ENCODE data around the gene CTNNBL1. TPM values are rescaled to one million over a fixed set of nuclear protein-coding genes. Genes with fewer than 3 reads are reported as not detected.

CTNNBL1 gene
- total RNA-seq, 1 experiment from 2014 or later = 49.9 TPM

- Histone ChIP-seq H3K4me1 (ENCODE audit: insufficient read depth, low read length) (peaks cover 17% of the 10 kb centered on the region), H3K79me2 (ENCODE audit: low read length) (peaks cover 30% of the 10 kb centered on the region), H3K4me3 (ENCODE audit: low read length) (no peak overlapping the region), H4K20me1 (ENCODE audit: low read length) (no peaks in the 10 kb centered on the region), H3K4me2 (ENCODE audit: low read length) (no peak overlapping the region), H3K9me3 (ENCODE audit: low read length) (no peaks in the 10 kb centered on the region), H3K36me3 (ENCODE audit: low read depth, low read length) (no peaks in the 10 kb centered on the region), H3F3A (ENCODE audit: low read length, unreplicated experiment) (no peaks in the 10 kb centered on the region), H3K27ac (ENCODE audit: low read length) (no peak overlapping the region), H3K9me2 (replicated peaks; ENCODE audit: low read length) (no peaks in the 10 kb centered on the region), H3K9ac (ENCODE audit: low read length) (no peak overlapping the region), H3K27me3 (ENCODE audit: low read length) (no peaks in the 10 kb centered on the region), H2AFZ (ENCODE audit: low read length) (no peak overlapping the region)
- ChIA-PET POLR2A (ENCODE audit: unreplicated experiment) (no interaction called here), CTCF (no interaction called here)
- intact Hi-C loops (cut with micrococcal nuclease) = loop anchor here (1.0 kb wide), 1 partner anchor 76 kb away; no protein-coding TSS in a partner anchor
- TF ChIP-seq EZH2 (IDR thresholded peaks at IDR 0.05; ENCODE audit: low read length, unreplicated experiment) = no peak
- TF ChIP-seq CTCF (conservative IDR thresholded peaks at IDR 0.05; ENCODE audit: low read depth, low read length) = no peak
- TF ChIP-seq EZH2phosphoT487 (IDR thresholded peaks at IDR 0.05; ENCODE audit: borderline replicate concordance, low read length) = no peak
- BruUV-seq (replicated peaks) = no TSS peak
- DNase-seq = no peak
- ATAC-seq = no peak
Observed at GRCh38 chr20:37692459-37693166, 1.2 kb upstream of the CTNNBL1 start.

- Histone ChIP-seq H3K27me3 (ENCODE audit: low read length) (no peaks in the 10 kb centered on the region), H3K9me3 (ENCODE audit: low read length) (no peaks in the 10 kb centered on the region), H3K79me2 (ENCODE audit: low read length) (peaks cover 36% of the 10 kb centered on the region), H2AFZ (ENCODE audit: low read length) (peak overlapping the region; percentile 75), H3K9me2 (replicated peaks; ENCODE audit: low read length) (no peaks in the 10 kb centered on the region), H3K36me3 (ENCODE audit: low read depth, low read length) (no peaks in the 10 kb centered on the region), H3K4me2 (ENCODE audit: low read length) (peak overlapping the region; percentile 80), H3K9ac (ENCODE audit: low read length) (peak overlapping the region; percentile 26; the same call in 1 of the 2 replicates), H3K4me1 (ENCODE audit: insufficient read depth, low read length) (peaks cover 10% of the 10 kb centered on the region), H3K4me3 (ENCODE audit: low read length) (peak overlapping the region; percentile 94), H3F3A (ENCODE audit: low read length, unreplicated experiment) (no peaks in the 10 kb centered on the region), H4K20me1 (ENCODE audit: low read length) (no peaks in the 10 kb centered on the region), H3K27ac (ENCODE audit: low read length) (no peak overlapping the region)
- POLR2A ChIA-PET (ENCODE audit: unreplicated experiment) = no interaction called here
- DNase-seq = no peak
- CTCF ChIA-PET = no interaction called here
- intact Hi-C loops (cut with micrococcal nuclease) = loop anchor here (1.0 kb wide), 1 partner anchor 77 kb away; no protein-coding TSS in a partner anchor
- no peak for ATAC-seq
- TF ChIP-seq CTCF (conservative IDR thresholded peaks at IDR 0.05; ENCODE audit: low read depth, low read length) (no peak), EZH2 (IDR thresholded peaks at IDR 0.05; ENCODE audit: low read length, unreplicated experiment) (no peak), EZH2phosphoT487 (IDR thresholded peaks at IDR 0.05; ENCODE audit: borderline replicate concordance, low read length) (no peak)
- BruUV-seq (replicated peaks) = TSS peak; percentile 62
Observed at GRCh38 chr20:37693242-37693634, 592 bp upstream of the CTNNBL1 start.

- H3K36me3 ChIP-seq (ENCODE audit: low read depth, low read length) = no peaks in the 10 kb centered on the region
- H3K79me2 ChIP-seq (ENCODE audit: low read length) = peaks cover 61% of the 10 kb centered on the region
- H4K20me1 ChIP-seq (ENCODE audit: low read length) = no peaks in the 10 kb centered on the region
- TF ChIP-seq EZH2 (IDR thresholded peaks at IDR 0.05; ENCODE audit: low read length, unreplicated experiment) (no peak), EZH2phosphoT487 (IDR thresholded peaks at IDR 0.05; ENCODE audit: borderline replicate concordance, low read length) (no peak), CTCF (conservative IDR thresholded peaks at IDR 0.05; ENCODE audit: low read depth, low read length) (no peak)
- ATAC-seq (no peak), DNase-seq (no peak)
- no peaks in the 10 kb centered on the region for H3K9me3 ChIP-seq (ENCODE audit: low read length)
- H3F3A ChIP-seq (ENCODE audit: low read length, unreplicated experiment) = no peaks in the 10 kb centered on the region
- no peaks in the 10 kb centered on the region for H3K27me3 ChIP-seq (ENCODE audit: low read length)
- peak overlapping the region; percentile 94; the same call in 1 of the 2 replicates for H3K4me3 ChIP-seq (ENCODE audit: low read length)
- peak overlapping the region; percentile 95 for H3K4me2 ChIP-seq (ENCODE audit: low read length)
- no peak overlapping the region for H3K27ac ChIP-seq (ENCODE audit: low read length)
- H3K4me1 ChIP-seq (ENCODE audit: insufficient read depth, low read length) = peaks cover 6% of the 10 kb centered on the region; the same call in 1 of the 2 replicates
- H3K9me2 ChIP-seq (replicated peaks; ENCODE audit: low read length) = no peaks in the 10 kb centered on the region
- H3K9ac ChIP-seq (ENCODE audit: low read length) = no peak overlapping the region
- intact Hi-C loops (cut with micrococcal nuclease) = loop anchor here (2.0 kb wide), 1 partner anchor 45 kb away; no protein-coding TSS in a partner anchor
- BruUV-seq (replicated peaks) = no TSS peak
- ChIA-PET CTCF (no interaction called here), POLR2A (ENCODE audit: unreplicated experiment) (no interaction called here)
- H2AFZ ChIP-seq (ENCODE audit: low read length) = no peak overlapping the region
Observed at GRCh38 chr20:37695684-37696342, 2.0 kb downstream of the CTNNBL1 start.
